ENCODE measurements around the gene DLAT. TPM values are rescaled to one million over a fixed set of nuclear protein-coding genes. Genes with fewer than 3 reads are reported as not detected.
A peak's percentile ranks its signal among the peaks of the same experiment; 100 is the strongest.
"Not testable (repeated sequence)": the region's sequence is repeated elsewhere in the genome, so short reads cannot be mapped to it uniquely, and the experiment has no call there.

The DLAT gene
- total and polyA plus RNA-seq, 11 donors: 48.7 to 179 (median 157) TPM

- intact Hi-C loops (cut with DNase I): loop anchor here in 7 of 10 donors (1.0 to 10.0 kb wide), 7 partner anchors 12 to 211 kb away; partner anchors contain the start of genes CFAP68 (in 6 of the 7), FDXACB1 (in 6 of the 7), ALG9 (in 5 of the 7) and DLAT (in 2 of the 7)
- H3K4me1 ChIP-seq: peaks cover 3 to 50% (median 38%) of the 10 kb centered on the region in 12 donors
- no peaks in the 10 kb centered on the region for H3K27me3 ChIP-seq
- DNase-seq: peak in 1 of 5 donors; percentile 8
- 1 to 3% (median 3%) methylated on average over 19 of the region's 19 CpGs for WGBS, 4 donors
- ATAC-seq: peak in 3 of 4 donors; percentile 22 to 36 (median 30)
- peak overlapping the region; percentile 19 to 95 (median 88) for H3K27ac ChIP-seq
- H3K36me3 ChIP-seq: peaks cover 0 to 77% (median 76%) of the 10 kb centered on the region in 9 donors
- H3K4me3 ChIP-seq: peak overlapping the region; percentile 74 to 96 (median 90)
- no peaks in the 10 kb centered on the region for H3K9me3 ChIP-seq
- TF ChIP-seq POLR2A (IDR thresholded peaks at IDR 0.05): no peak
- TF ChIP-seq CTCF (IDR thresholded peaks at IDR 0.05): no peak
Measured at GRCh38 chr11:112085822-112086421, 60.7 kb downstream of the DLAT start.

- H3K9me3 ChIP-seq: no peaks in the 10 kb centered on the region
- intact Hi-C loops (cut with DNase I): loop anchor here in 7 of 10 donors (1.0 to 10.0 kb wide), 7 partner anchors 12 to 212 kb away; partner anchors contain the start of genes CFAP68 (in 6 of the 7), FDXACB1 (in 6 of the 7), ALG9 (in 5 of the 7) and DLAT (in 2 of the 7)
- WGBS, 4 donors: 0 to 1% (median 0%) methylated on average over 44 to 45 of the region's 45 CpGs
- H3K4me1 ChIP-seq: peaks cover 3 to 50% (median 38%) of the 10 kb centered on the region in 12 donors
- H3K36me3 ChIP-seq: peaks cover 0 to 77% (median 76%) of the 10 kb centered on the region in 9 donors
- H3K27ac ChIP-seq: peak within 1 kb of the TSS; percentile 55 to 95 (median 88)
- peak within 1 kb of the TSS; percentile 74 to 96 (median 90) for H3K4me3 ChIP-seq
- TF ChIP-seq POLR2A (IDR thresholded peaks at IDR 0.05) (peak in 1 of 2 donors; percentile 65), CTCF (IDR thresholded peaks at IDR 0.05) (peak in 8 of 12 donors; percentile 6 to 39 (median 22))
- no peaks in the 10 kb centered on the region for H3K27me3 ChIP-seq
- DNase-seq: peak; percentile 96 to 97 (median 96)
- ATAC-seq: peak; percentile 93 to 97 (median 94)
Measured at GRCh38 chr11:112086422-112087191, 61.4 kb downstream of the DLAT start, which contains the start of the genes SDHD and TIMM8B. Gene SDHD, plus strand, starts transcription at chr11:112086873. Its CDS starts 35 bp downstream, at chr11:112086908. Gene TIMM8B, minus strand, starts transcription at chr11:112086756. Its CDS starts 33 bp downstream, at chr11:112086723.

- intact Hi-C loops (cut with DNase I): loop anchor here in 7 of 10 donors (5.0 to 10.0 kb wide), 6 partner anchors 60 to 212 kb away; partner anchors contain the start of genes CFAP68 (in 6 of the 7), FDXACB1 (in 6 of the 7), ALG9 (in 5 of the 7) and DLAT (in 2 of the 7)
- no peak for DNase-seq
- Histone ChIP-seq H3K4me1 (peaks cover 3 to 50% (median 38%) of the 10 kb centered on the region in 12 donors), H3K4me3 (peak overlapping the region; percentile 74 to 96 (median 90)), H3K9me3 (no peaks in the 10 kb centered on the region), H3K36me3 (peaks cover 0 to 77% (median 76%) of the 10 kb centered on the region in 9 donors), H3K27ac (peak overlapping the region; percentile 55 to 95 (median 88)), H3K27me3 (no peaks in the 10 kb centered on the region)
- ATAC-seq: peak; percentile 1 to 11 (median 7)
- WGBS, 4 donors: 13 to 15% (median 14%) methylated on average over 10 of the region's 10 CpGs
- no peak for TF ChIP-seq CTCF (IDR thresholded peaks at IDR 0.05)
- TF ChIP-seq POLR2A (IDR thresholded peaks at IDR 0.05): no peak
Measured at GRCh38 chr11:112087212-112087611, 62.0 kb downstream of the DLAT start.

- H3K9me3 ChIP-seq; H3K4me1 ChIP-seq; H3K27me3 ChIP-seq; DNase-seq; H3K27ac ChIP-seq; intact Hi-C loops (cut with DNase I); ATAC-seq; H3K4me3 ChIP-seq: not testable (repeated sequence)
- 93 to 96% (median 95%) methylated on average over 2 of the region's 2 CpGs for WGBS, 4 donors
- H3K36me3 ChIP-seq: peaks cover 0 to 86% (median 73%) of the 10 kb centered on the region in 9 donors
Measured at GRCh38 chr11:112095302-112095701, 70.1 kb downstream of the DLAT start.

Measured in heart left ventricle (tissue), 16 donors.